GM21723 (cell line): ENCODE results near the gene ZNF532.
"Not testable (repeated sequence)": the region's sequence is repeated elsewhere in the genome, so short reads cannot be mapped to it uniquely, and the experiment has no call there.

Source experiments
- ATAC-seq: cut with Tn5 transposase; IDR thresholded peaks from one replicate; pipeline ENCODE4 v1.9.1; 2021; ENCODE audit warnings: mild to moderate bottlenecking, moderate library complexity; ENCODE audit not compliant: unreplicated experiment

ZNF532 gene

DNA sequence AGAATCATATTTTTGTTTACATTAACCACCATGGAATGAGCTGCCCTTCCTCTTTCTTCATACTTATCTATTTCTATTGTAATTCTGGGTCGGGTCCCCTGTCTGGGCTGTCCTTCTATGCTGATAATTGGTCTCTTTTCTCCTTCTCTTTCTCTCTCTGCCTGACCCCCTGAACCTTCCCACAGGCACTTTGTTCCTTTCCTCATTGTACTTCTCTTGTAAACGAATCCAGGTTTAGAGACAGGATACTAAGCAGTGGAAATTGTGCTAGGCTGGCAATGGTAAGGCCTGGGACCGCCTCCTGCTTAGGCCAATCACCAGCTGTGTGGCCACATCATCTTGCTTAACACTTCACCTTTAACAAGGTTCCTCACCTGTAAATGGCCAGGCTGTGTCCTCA, 137.0 kb downstream of the ZNF532 start:
- no peak for ATAC-seq

GRCh38 chr18:59002974-59003594, 138.4 kb downstream of the ZNF532 start:
- ATAC-seq, result no peak

DNA sequence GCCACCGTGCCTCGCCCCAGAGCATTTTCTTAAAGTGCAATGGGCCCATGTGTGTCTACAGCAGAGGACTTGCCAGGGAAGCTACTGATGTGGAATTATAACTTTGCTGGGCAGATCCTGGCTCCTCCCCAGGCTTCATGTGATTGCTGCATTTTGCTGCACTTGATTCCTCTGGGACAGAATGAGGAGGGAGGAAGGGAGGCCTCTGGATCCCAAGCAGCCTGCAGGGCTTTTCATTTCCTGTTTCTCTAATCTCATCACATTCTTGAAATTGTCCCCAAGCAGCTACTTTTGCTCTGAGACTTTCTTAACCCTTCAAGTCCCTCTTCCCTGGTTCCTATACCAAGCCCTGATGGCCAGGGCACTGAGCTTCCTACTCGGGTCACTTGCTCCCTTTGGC, 140.6 kb downstream of the ZNF532 start:
- ATAC-seq, result no peak

DNA sequence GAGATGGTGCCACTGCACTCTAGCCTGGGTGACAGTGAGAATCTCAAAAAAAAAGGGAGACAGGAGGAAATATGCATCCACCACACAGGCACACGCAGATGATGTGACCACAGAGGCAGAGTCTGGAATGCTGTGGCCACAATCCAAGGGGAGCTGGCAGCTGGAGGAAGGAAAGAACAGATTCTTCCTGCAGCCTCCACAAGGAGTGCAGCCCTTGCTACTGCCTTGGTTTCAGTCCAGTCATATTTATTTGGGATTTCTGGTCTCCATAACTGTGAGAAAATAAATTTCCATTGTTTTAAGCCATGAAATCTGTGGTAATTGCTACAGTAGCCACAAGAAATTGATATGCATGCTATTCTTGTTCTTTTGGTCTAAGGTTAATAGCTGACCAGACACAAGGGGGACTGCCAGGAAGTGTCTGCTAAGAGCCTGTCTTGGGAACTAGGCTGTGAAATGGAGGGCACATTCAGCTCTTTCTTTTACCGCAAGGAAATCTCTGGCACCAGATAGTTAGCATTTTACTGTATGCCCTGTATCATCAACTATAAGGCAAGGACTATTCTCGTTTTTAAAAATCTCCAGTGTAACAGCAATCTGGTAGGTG, 141.9 kb downstream of the ZNF532 start:
- no peak for ATAC-seq

DNA sequence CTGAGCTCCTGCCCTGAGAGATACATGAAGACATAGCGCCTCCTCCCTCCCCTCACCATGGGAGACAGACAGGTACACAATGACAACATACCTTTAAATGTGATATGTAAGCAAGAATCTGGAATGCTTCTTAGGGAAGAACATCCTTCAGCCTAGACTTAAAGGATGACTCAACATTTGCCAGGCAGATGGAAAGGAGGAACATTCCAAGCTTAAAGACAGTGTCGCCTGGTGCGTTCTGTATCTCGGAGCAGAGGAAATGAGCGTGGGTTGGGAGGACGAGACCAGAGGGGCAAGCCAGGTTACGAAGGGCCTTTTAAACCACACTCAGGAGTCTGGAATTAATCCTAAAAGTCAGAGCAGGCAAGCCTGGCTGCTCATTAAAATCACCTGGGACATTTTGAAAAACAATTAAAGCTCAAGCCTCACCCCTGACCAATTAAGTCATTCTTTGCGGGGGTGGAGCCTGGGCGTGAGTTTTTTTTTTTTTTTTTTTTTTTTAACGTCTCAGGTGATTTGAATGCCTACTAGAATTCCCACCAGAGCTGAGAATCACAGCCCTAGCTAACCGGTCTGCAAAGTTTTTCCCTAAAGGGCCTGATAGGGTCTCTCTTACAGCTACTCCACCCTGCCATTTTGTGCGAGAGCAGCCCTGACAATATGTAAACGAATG, 143.8 kb downstream of the ZNF532 start:
- no peak for ATAC-seq

DNA sequence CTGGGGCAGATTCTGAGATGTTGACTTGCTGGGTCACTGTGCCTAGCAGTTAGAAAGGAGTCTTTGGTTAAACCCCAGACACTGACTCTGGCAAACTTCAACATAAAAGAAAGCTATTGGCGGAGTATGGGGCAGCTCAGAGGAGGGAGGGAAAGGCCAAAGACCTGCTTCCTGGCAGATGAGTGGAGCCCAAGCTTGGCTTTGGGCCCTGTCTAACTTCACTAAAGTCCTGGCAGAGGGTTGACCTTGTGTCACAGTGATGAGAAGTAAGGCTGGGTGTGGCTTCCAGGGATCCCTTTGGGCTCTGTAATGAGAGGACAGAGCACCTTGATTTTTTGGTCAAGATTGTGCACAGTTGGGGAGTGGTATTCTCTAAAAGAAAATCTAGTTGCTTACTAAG, 145.2 kb downstream of the ZNF532 start:
- ATAC-seq, result no peak

GRCh38 chr18:59011289-59011688, 146.6 kb downstream of the ZNF532 start:
- no peak for ATAC-seq

DNA sequence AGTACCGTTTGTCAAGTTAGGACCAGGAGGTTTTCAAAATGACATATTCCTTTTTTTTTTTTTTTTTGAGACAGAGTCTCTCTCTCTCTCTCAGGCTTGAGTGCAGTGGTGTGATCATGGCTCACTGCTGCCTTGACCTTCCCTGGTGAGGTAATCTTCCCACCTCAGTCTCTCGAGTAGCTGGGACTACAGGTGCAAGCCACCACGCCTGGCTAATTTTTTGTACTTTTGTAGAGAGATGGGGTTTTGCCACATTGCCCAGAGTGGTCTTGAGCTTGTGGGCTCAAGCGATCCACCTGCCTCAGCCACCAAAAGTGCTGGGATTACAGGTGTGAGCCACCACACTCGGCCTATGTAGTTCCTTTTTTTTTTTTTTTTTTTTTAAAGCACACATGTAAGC, 147.1 kb downstream of the ZNF532 start:
- ATAC-seq, result no peak

DNA sequence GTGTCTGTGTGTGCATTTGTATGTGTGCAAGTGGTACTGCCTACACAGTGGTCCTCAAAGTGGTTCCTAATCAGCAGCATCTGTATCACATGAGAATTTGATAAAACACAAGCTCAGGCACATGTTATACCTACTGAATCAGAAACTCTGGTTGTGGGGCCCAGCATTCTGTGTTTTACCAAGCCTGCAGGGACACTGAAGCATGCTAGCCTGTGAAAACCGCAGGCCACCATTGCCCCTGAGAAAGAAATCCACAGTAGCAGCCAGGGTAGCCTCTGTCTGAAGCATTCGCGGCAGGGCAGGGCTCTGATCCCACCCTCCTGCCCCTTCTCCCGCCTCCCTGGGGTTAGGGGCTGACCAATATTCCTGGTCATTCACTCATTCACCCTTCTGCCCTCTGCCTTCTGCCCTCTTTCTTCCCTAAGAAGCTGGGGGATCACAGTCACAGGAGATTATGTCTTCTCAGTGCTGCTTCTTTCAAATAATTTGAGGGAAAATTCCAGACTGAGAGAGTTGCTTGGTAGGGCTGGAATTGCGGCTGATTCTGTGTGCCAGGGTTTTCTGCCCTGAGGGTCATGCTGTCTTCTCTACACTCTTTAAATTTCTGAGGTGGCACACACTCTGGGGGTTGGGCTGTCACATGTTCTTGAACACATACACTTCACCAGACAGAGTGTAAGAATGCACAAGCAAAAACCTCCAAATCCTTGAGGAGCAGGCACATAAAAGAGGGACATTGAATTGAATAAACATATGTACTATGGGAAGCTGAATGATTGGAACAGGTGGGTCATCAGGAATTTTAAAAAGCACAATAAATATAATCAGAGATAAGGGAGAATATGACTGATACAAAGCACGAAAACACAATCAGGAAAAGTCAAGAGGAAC, 148.4 kb downstream of the ZNF532 start:
- no peak for ATAC-seq

DNA sequence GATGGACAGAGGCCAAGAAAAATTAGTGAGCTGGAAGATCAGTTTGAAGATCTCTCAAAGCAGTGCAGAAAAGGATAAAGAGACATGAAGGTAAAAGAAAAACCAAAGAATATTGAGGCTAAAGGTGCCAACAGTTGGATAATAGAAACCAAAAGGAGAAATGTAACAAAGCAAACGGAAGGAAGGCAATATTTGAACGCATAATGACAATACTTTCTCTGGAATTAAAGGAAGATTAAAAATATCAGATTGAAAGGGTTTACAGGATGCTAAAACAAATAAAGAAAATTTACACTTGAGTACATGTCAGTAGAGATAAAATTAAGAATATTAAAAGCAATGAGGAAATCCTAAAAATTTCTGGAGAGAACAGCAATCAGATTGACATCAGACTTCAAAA, 149.1 kb downstream of the ZNF532 start:
- ATAC-seq, result no peak

GRCh38 chr18:59015531-59016152, 151.0 kb downstream of the ZNF532 start:
- ATAC-seq, result no peak

GRCh38 chr18:59021500-59021899, 156.8 kb downstream of the ZNF532 start:
- no peak for ATAC-seq

- ATAC-seq, result no peak
Measured at GRCh38 chr18:59022167-59022945, 157.7 kb downstream of the ZNF532 start.

DNA sequence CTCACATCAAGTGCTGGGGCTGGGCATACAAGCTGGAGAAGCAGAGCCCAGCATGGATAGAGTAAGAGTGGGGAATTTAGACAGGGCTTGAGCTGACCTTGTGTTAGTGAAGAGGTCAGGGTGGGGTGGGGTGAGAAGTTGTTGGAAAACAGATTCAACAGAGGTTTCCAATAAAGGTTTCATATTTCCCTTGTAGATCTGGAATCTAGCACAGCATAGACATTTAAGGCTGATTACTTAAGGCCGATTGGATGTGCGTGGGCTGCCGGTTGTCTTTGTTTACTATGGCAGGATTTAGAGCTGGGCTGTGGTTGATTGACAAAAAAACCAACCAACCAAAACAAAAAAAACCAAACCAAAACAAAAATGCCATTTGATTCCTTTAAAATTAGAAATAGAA, 160.2 kb downstream of the ZNF532 start:
- no peak for ATAC-seq

GRCh38 chr18:59025532-59025931, 160.9 kb downstream of the ZNF532 start:
- not testable (repeated sequence) for ATAC-seq

DNA sequence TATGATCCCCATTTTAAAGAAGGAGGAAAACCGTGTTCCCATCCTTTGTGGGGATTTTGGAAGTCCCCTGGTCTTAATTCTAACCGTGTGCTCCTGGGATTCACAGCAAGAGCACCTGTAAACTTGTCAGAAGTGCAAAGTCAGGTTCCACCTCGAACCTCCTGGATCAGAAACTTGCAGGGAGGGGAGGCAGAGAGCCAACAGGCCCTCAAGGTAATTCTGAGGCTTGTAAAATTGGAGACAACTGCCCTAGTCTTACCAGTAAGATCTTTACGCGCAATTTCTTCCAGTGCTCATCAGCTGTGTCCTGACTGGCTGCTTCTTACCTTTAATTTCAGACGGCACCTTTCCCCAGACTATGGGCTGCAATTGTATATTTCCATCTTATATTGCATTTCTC, 161.7 kb downstream of the ZNF532 start:
- ATAC-seq, result no peak

- ATAC-seq, result no peak
Measured at GRCh38 chr18:59026831-59027410, 162.2 kb downstream of the ZNF532 start.

DNA sequence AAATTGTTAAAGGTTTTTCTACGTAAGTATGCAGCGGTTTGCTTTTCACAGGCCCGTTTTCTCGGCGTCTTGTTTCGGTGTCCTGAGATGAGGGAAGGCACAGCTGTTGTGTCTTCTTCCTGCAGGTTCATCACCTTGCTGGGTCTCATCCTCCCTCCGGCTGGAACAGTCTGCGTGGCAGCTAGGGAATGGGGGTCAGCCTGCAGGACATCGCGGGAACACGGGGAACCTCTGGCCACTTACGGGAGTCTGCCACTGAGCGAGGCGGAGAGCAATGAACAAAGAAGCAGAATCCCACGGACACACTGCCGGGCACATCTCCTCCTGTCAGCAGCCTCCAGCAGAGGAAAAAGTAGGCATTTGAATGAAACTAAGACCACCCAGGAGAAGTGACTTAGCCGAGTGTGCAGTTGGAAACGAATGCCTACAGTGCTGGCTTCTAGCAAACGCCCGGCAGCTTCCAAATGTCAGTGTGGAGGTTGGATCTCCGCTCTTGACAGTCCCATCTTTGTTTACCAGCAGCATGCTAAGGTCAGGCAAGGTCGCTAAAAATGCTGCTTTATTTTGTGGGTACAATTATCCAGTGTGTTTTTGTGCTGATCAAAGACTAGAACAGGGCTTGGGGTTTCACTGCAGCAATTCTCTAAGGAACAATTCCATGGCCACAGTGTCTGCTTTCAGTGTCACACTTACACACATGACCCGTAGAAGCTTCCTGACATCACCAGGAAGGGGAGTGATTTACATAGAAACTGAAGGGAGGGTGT, 165.2 kb downstream of the ZNF532 start:
- ATAC-seq, result no peak

GRCh38 chr18:59032308-59032707, 167.6 kb downstream of the ZNF532 start:
- no peak for ATAC-seq
